CD4-positive, alpha-beta T cell treated with Interleukin-1 beta for 1 hour (primary cell): ENCODE results near the gene ITPRIPL2.

ENCODE experiments used
- DNase-seq, 2 donors: peaks; one replicate each; pipeline ENCODE4 v3.0.0-alpha.2; 2020 to 2022

The ITPRIPL2 gene

GRCh38 chr16:19093631-19094541 is 19.9 kb upstream of the ITPRIPL2 start:
- no peak for DNase-seq

GRCh38 chr16:19094542-19095365 is 19.0 kb upstream of the ITPRIPL2 start:
- DNase-seq, result peak; percentile 10 to 17

- DNase-seq, result no peak
Observed at GRCh38 chr16:19095654-19096053, 18.1 kb upstream of the ITPRIPL2 start.

- no peak for DNase-seq
Observed at GRCh38 chr16:19098173-19098572, 15.6 kb upstream of the ITPRIPL2 start.

- DNase-seq, result no peak
Observed at GRCh38 chr16:19102187-19102872, 11.4 kb upstream of the ITPRIPL2 start.

- DNase-seq, result no peak
Observed at GRCh38 chr16:19104607-19105006, 9.2 kb upstream of the ITPRIPL2 start.

- DNase-seq, result no peak
Observed at GRCh38 chr16:19105131-19105530, 8.6 kb upstream of the ITPRIPL2 start.

- DNase-seq, result no peak
Observed at GRCh38 chr16:19105891-19106624, 7.7 kb upstream of the ITPRIPL2 start.

GRCh38 chr16:19106625-19107020 is 7.1 kb upstream of the ITPRIPL2 start:
- DNase-seq, result no peak

GRCh38 chr16:19108409-19109287 is 5.1 kb upstream of the ITPRIPL2 start:
- no peak for DNase-seq

GRCh38 chr16:19109288-19109664 is 4.5 kb upstream of the ITPRIPL2 start:
- DNase-seq, result no peak

GRCh38 chr16:19110537-19111360 is 3.0 kb upstream of the ITPRIPL2 start:
- DNase-seq, result no peak

GRCh38 chr16:19112099-19112407 is 1.7 kb upstream of the ITPRIPL2 start:
- DNase-seq, result no peak

- no peak for DNase-seq
Observed at GRCh38 chr16:19114359-19115147, 789 bp downstream of the ITPRIPL2 start.

- no peak for DNase-seq
Observed at GRCh38 chr16:19115148-19116021, 1.6 kb downstream of the ITPRIPL2 start.

GRCh38 chr16:19116711-19117449 is 3.1 kb downstream of the ITPRIPL2 start:
- no peak for DNase-seq

- DNase-seq, result peak in 1 of 2 donors; percentile 38
Observed at GRCh38 chr16:19118938-19119431, 5.2 kb downstream of the ITPRIPL2 start.

- DNase-seq, result no peak
Observed at GRCh38 chr16:19119564-19119963, 5.8 kb downstream of the ITPRIPL2 start.
